Endodermal cell (in vitro differentiated cells): ENCODE measurements around the gene ADAM23. TPM values are rescaled to one million over a fixed set of nuclear protein-coding genes. Genes with fewer than 3 reads are reported as not detected.
A peak's percentile ranks its signal among the peaks of the same experiment; 100 is the strongest.

Experiments
- DNase-seq: peaks from one replicate; pipeline ENCODE4 v3.0.0-alpha.2; 2017
- H3K27ac ChIP-seq: 2 replicates; pipeline ENCODE4 v1.5.1; 2013; ENCODE audit warnings: mild to moderate bottlenecking, low read depth, low read length, moderate library complexity
- H3K27me3 ChIP-seq: 2 replicates; pipeline ENCODE4 v1.6.1; 2013; ENCODE audit warnings: mild to moderate bottlenecking, low read length, moderate library complexity; ENCODE audit not compliant: insufficient read depth, control insufficient read depth, poor library complexity, severe bottlenecking
- H3K36me3 ChIP-seq: 2 replicates; pipeline ENCODE4 v1.7.0; 2013; ENCODE audit warnings: mild to moderate bottlenecking, low read length, moderate library complexity; ENCODE audit not compliant: control insufficient read depth, insufficient read depth
- H3K4me1 ChIP-seq: one replicate; pipeline ENCODE4 v1.7.0; 2013; ENCODE audit warnings: low read length; ENCODE audit not compliant: control insufficient read depth, insufficient read depth
- H3K4me3 ChIP-seq: 2 replicates; pipeline ENCODE4 v1.5.1; 2013; ENCODE audit warnings: mild to moderate bottlenecking, low read length, moderate library complexity
- H3K9ac ChIP-seq: 2 replicates; pipeline ENCODE4 v1.6.1; 2013; ENCODE audit warnings: mild to moderate bottlenecking, low read length, moderate library complexity; ENCODE audit not compliant: poor library complexity, severe bottlenecking; ENCODE audit errors: extremely low read depth
- H3K9me3 ChIP-seq: 2 replicates; pipeline ENCODE4 v1.6.1; 2013; ENCODE audit warnings: mild to moderate bottlenecking, low read length, moderate library complexity; ENCODE audit not compliant: control insufficient read depth
- H3K27ac Mint-ChIP-seq: 2 replicates; pipeline ENCODE4 v1.8.0; 2020; ENCODE audit warnings: mixed read lengths
- H3K27me3 Mint-ChIP-seq: 2 replicates; pipeline ENCODE4 v1.8.0; 2021; ENCODE audit warnings: mild to moderate bottlenecking, mixed read lengths; ENCODE audit not compliant: insufficient read depth
- H3K36me3 Mint-ChIP-seq: 2 replicates; pipeline ENCODE4 v1.8.0; 2020; ENCODE audit warnings: low read depth, mixed read lengths
- H3K4me1 Mint-ChIP-seq: 2 replicates; pipeline ENCODE4 v1.8.0; 2020; ENCODE audit warnings: mixed read lengths
- H3K4me3 Mint-ChIP-seq: 2 replicates; pipeline ENCODE4 v1.8.0; 2020; ENCODE audit warnings: mild to moderate bottlenecking, moderate library complexity, mixed read lengths
- H3K9me3 Mint-ChIP-seq: 2 replicates; pipeline ENCODE4 v1.8.0; 2020; ENCODE audit warnings: mild to moderate bottlenecking, mixed read lengths
- WGBS, 2 experiments: methylation state at CpG; one replicate each; pipeline versions ENCODE4 v1.1.5 to v1.1.7; 2013; ENCODE audit warnings: missing lambda C conversion rate in 2 of 2, mixed read lengths in 1 of 2; ENCODE audit not compliant: insufficient coverage in 1 of 2, insufficient read length in 1 of 2; 5-methylcytosine and 5-hydroxymethylcytosine counted together
- total RNA-seq, 2 donors: library from RNA; stranded (reverse); fragmentation: NEBNext Ultra II Directional in 1 of 2; extraction: Animal tissue kit (Norgen Biotek cat#: 25700) in 1 of 2; gene quantifications; 2 replicates in 1 of 2; 3 replicates in 1 of 2; pipeline ENCODE4 v1.2.1, GENCODE V29; 2021
- TF ChIP-seq, protein P1 (sequence below): fragments of 200-600 bp; sonication (generic); conservative IDR thresholded peaks from 2 replicates; pipeline ENCODE4 v1.5.0; 2021; ENCODE audit warnings: antibody characterized with exemption, mild to moderate bottlenecking

ADAM23 gene
- total RNA-seq, 2 donors from 2014 or later: 25.4 to 34.2 TPM

DNA sequence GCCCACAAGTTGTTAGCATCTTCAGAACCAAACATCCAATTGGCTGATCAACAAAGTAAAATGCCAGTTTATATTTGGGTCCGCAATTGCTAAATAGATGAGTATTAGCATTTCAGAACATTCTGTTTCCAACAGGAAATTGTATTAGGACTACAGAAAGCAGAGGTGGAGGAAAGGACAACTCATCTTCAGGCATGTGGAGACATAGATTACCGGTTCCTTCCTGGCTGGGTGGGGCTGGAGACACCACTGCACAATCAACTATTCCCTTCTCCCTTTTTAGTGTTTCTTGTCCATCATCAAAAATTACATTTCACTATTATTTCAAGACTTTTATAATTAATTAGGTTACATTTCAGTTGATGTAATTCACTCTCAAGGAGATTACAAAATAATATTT, 83.8 kb downstream of the ADAM23 start:
- no peak for DNase-seq
- peaks cover 12% of the 10 kb centered on the region for H3K4me1 Mint-ChIP-seq
- Histone ChIP-seq H3K36me3 (no peaks in the 10 kb centered on the region), H3K4me1 (no peaks in the 10 kb centered on the region), H3K9me3 (no peaks in the 10 kb centered on the region), H3K27me3 (no peaks in the 10 kb centered on the region), H3K27ac (no peak overlapping the region), H3K9ac (no peak overlapping the region), H3K4me3 (no peak overlapping the region)
- no peaks in the 10 kb centered on the region for H3K9me3 Mint-ChIP-seq
- 100% methylated on average over 2 of the region's 2 CpGs; no CpG with 5 or more reads in 1 of the 2 experiments for WGBS, 2 experiments
- TF ChIP-seq, protein P1, sequence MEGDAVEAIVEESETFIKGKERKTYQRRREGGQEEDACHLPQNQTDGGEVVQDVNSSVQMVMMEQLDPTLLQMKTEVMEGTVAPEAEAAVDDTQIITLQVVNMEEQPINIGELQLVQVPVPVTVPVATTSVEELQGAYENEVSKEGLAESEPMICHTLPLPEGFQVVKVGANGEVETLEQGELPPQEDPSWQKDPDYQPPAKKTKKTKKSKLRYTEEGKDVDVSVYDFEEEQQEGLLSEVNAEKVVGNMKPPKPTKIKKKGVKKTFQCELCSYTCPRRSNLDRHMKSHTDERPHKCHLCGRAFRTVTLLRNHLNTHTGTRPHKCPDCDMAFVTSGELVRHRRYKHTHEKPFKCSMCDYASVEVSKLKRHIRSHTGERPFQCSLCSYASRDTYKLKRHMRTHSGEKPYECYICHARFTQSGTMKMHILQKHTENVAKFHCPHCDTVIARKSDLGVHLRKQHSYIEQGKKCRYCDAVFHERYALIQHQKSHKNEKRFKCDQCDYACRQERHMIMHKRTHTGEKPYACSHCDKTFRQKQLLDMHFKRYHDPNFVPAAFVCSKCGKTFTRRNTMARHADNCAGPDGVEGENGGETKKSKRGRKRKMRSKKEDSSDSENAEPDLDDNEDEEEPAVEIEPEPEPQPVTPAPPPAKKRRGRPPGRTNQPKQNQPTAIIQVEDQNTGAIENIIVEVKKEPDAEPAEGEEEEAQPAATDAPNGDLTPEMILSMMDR: no peak
- no peak overlapping the region for H3K4me3 Mint-ChIP-seq
- no peak overlapping the region for H3K27ac Mint-ChIP-seq
- no peaks in the 10 kb centered on the region for H3K27me3 Mint-ChIP-seq
- H3K36me3 Mint-ChIP-seq: no peaks in the 10 kb centered on the region

DNA sequence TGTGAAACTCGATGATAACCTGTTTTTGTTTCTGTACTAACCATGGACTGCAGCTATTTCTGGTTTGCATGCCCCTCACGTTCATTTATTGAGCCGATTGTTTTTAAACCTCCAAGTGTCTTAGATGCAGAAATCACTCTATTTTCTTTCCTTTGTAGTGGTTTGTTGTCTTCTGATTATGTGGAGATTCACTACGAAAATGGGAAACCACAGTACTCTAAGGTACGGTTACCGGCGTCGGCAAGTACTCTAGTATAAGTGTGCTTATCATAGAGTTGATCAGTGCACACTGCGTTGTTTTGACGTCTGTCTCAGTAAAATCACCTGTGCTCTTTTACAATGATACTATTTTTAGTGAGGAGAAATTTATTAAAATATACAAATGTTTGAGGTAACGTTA, 87.4 kb downstream of the ADAM23 start:
- H3K9me3 ChIP-seq: no peaks in the 10 kb centered on the region
- no peak overlapping the region for H3K4me3 ChIP-seq
- no peak overlapping the region for H3K27ac ChIP-seq
- peaks cover 7% of the 10 kb centered on the region for H3K4me1 Mint-ChIP-seq
- H3K4me3 Mint-ChIP-seq: no peak overlapping the region
- no peak overlapping the region for H3K27ac Mint-ChIP-seq
- H3K27me3 Mint-ChIP-seq: no peaks in the 10 kb centered on the region
- WGBS, 2 experiments: 95 to 96% methylated on average over 7 to 11 of the region's 11 CpGs
- H3K9me3 Mint-ChIP-seq: no peaks in the 10 kb centered on the region
- DNase-seq: no peak
- no peaks in the 10 kb centered on the region for H3K36me3 ChIP-seq
- no peaks in the 10 kb centered on the region for H3K4me1 ChIP-seq
- no peaks in the 10 kb centered on the region for H3K36me3 Mint-ChIP-seq
- no peaks in the 10 kb centered on the region for H3K27me3 ChIP-seq
- H3K9ac ChIP-seq: no peak overlapping the region
- TF ChIP-seq, protein P1: no peak

DNA sequence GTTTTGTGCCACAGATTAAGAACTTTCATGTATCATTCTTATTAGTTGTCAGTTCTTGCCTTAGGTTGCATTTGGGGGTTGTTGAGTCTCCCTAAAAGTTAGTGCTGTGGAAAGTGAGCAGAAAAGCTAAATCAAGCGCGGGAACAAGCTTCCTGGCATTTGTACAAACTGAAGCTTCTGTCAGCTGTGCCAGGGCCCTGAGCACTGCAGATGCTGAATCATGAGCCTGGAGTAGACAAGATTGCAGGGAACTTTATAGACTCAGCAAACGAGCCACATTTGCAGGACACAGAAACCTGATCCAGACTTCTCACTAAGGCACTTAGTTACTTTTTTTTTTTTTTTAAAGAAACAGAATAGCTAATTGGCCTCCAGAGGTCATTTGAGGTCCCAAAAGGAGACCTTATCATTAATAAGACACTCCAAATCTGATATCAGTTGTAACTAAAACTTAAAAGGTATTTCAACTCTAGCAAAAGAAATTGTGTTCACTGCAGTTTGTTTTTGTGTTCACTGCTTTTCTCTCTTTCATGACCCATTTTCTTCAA, 88.7 kb downstream of the ADAM23 start:
- TF ChIP-seq, protein P1: no peak
- Mint-ChIP-seq H3K9me3 (no peaks in the 10 kb centered on the region), H3K27me3 (no peaks in the 10 kb centered on the region), H3K36me3 (no peaks in the 10 kb centered on the region), H3K4me1 (peaks cover 8% of the 10 kb centered on the region), H3K27ac (peak overlapping the region; percentile 53), H3K4me3 (no peak overlapping the region)
- H3K9ac ChIP-seq: no peak overlapping the region
- H3K36me3 ChIP-seq: no peaks in the 10 kb centered on the region
- 66 to 84% methylated on average over 3 of the region's 3 CpGs for WGBS, 2 experiments
- no peak overlapping the region for H3K4me3 ChIP-seq
- no peaks in the 10 kb centered on the region for H3K9me3 ChIP-seq
- H3K27me3 ChIP-seq: no peaks in the 10 kb centered on the region
- H3K27ac ChIP-seq: no peak overlapping the region
- no peaks in the 10 kb centered on the region for H3K4me1 ChIP-seq
- DNase-seq: no peak
